Activated CD8-positive, alpha-beta memory T cell treated with anti-CD3 and anti-CD28 coated beads for 36 hours (primary cell): ENCODE results near the gene IGF2. TPM values are rescaled to one million over a fixed set of nuclear protein-coding genes. Genes with fewer than 3 reads are reported as not detected.

Experiments used
- CTCF ChIA-PET: fragments of 350-600 bp; sonication (Branson Sonifier 250); formaldehyde crosslinking; loops from one replicate; lab custom pipeline; 2021; ENCODE audit warnings: antibody characterized with exemption; lab: Charles Lee
- POLR2A ChIA-PET: fragments of 350-600 bp; sonication (Branson Sonifier 250); formaldehyde crosslinking; loops from one replicate; lab custom pipeline; 2021; ENCODE audit warnings: antibody characterized with exemption; lab: Charles Lee
- total RNA-seq, 2 experiments: library from RNA; stranded (reverse); gene quantifications; one replicate each; pipeline ENCODE4 v1.2.3, GENCODE V29; 2021

Gene IGF2
- total RNA-seq, 2 experiments from 2014 or later, result 9.5 to 10.7 TPM

DNA sequence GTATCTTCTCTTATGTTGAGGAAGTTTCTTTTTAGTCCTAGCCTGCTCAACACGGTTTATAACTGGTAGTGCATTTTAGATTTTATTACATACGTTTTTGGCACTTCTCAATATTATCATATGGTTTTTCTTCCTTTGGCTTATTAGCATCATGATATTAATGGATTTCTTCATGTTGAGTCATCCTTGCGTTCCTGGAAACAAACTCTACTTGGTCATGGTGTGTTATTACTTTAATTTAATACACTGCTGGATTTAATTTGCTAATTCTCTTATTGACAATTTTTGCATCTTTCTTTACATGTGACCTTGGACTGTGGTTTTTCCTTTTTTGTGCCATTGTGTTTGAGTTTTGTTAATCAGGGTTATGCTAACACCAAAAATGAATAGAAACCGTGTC lies 20.5 kb downstream of the IGF2 start:
- ChIA-PET CTCF (no interaction called here), POLR2A (no interaction called here)

DNA sequence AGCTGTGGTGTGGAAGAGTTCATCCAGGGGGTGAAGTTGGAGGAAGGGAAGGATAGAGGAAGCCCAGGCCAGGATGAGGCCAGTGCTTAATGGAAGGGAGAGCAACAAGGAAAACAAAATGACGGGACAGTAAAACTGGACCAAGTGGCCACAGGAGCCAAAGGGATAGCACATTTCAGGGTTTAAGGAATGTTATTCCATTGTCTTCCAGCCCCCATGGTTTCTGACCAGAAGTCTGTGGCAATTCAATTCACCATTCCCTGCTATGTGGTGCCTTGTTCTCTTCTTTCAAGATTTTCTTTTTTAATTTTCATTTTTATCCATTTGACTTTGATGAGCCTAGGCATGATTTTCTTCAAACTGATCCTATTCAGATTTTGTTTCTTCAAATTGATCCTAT lies 22.5 kb downstream of the IGF2 start:
- CTCF ChIA-PET, result interaction anchor here (2.7 kb wide), 1 partner anchor 34 kb away, joined by 10 read pairs; no protein-coding TSS in a partner anchor
- POLR2A ChIA-PET, result no interaction called here

- CTCF ChIA-PET, result interaction anchor here (2.7 kb wide), 1 partner anchor 36 kb away, joined by 10 read pairs; no protein-coding TSS in a partner anchor
- POLR2A ChIA-PET, result no interaction called here
Measured at GRCh38 chr11:2115308-2115707, 23.9 kb downstream of the IGF2 start.

DNA sequence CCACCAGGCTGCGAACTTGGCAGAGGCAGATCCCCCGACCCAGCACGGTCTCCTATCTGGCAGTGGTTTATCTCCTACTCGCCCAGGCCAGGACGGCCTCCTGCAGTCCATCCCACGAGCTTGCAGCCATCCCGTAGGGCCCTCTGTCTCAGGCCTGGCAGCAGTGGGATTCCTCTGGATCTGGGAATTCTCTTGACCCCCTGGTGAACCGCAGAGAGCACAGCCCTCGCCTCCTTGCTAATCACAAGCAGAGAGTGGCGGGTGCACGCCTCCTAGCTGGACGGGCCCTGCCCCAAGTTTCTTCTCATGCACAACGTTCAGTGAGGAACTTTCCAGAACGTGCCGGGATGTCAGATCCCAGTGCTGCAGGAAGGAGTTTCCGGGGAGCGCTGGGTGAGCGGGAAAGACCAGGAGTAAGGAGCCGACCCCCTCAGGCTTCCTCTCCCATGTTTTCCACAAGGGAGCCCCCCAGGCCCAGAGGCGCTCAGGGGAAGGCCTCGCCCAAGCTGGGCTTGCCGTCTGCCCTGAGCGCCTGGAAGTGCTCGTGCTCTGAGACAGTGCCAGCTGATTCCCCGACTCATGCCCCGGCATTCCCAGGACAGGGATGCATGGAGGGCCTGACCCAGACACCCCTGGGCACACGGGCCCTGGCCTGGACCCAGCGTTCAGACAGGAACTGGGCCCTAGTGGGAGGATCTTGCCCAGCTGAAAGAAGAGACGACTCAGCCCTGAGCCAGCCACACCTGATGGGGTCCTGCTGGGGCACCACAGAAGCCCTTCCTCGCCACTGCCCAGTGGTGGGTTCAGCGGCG lies 24.6 kb downstream of the IGF2 start:
- CTCF ChIA-PET, result interaction anchor here (2.7 kb wide), 1 partner anchor 37 kb away, joined by 10 read pairs; no protein-coding TSS in a partner anchor
- POLR2A ChIA-PET, result no interaction called here

GRCh38 chr11:2113776-2114175 lies 25.4 kb downstream of the IGF2 start:
- CTCF ChIA-PET, result interaction anchor here (2.7 kb wide), 1 partner anchor 37 kb away, joined by 10 read pairs; no protein-coding TSS in a partner anchor
- POLR2A ChIA-PET, result no interaction called here

GRCh38 chr11:2110521-2110920 lies 28.7 kb downstream of the IGF2 start:
- CTCF ChIA-PET, result interaction anchor here (0.8 kb wide), 1 partner anchor 41 kb away, joined by 3 read pairs; no protein-coding TSS in a partner anchor
- POLR2A ChIA-PET, result no interaction called here

- ChIA-PET CTCF (interaction anchor here (0.9 kb wide), 1 partner anchor 42 kb away, joined by 3 read pairs; no protein-coding TSS in a partner anchor), POLR2A (no interaction called here)
Measured at GRCh38 chr11:2109541-2110019, 29.6 kb downstream of the IGF2 start.

DNA sequence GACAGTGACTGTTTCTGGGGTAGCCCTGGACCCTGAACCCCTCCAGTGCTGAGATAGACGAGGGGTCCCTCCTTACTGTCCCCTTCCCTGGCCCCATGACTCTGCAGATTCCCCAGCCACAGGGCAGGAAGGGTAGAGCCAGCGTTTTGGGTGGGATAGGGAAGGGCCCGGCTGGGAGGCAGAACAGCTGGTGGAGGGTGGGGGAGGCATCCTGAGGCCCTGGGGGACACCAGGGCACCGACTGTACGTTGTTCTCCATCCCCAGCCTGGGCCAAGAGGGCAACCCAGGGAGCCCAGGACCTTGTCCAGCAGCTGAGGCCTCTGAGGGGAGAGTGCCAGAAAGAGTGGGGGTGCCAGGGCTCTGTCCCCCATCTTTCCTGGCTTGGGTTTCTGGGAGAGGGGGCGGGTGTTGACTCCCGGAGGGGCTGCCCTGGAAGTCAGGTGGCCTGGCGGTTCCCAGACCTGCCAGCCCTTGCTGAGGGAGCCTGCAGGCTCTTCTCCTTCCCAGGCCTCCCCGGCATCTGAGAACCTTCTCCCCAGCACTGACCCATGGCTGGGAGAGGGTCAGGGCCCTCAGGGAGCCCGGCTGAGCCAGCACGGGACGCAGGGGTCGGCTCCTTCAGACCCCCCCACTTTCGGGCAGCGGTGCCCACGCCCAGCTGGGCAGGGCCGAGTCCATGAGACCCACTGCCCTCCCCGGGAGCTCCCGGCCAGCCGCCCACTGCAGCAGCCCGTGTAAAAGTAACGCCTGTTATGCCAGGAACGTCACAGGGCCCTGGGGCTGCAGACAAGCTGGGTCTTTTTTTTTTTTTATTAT lies 30.3 kb downstream of the IGF2 start:
- CTCF ChIA-PET, result interaction anchor here (0.6 to 0.9 kb wide), 2 partner anchors 23 to 43 kb away, joined by 3 read pairs; no protein-coding TSS in a partner anchor
- POLR2A ChIA-PET, result no interaction called here

- ChIA-PET POLR2A (no interaction called here), CTCF (interaction anchor here (0.6 kb wide), 1 partner anchor 24 kb away, joined by 3 read pairs; no protein-coding TSS in a partner anchor)
Measured at GRCh38 chr11:2107941-2108630, 31.1 kb downstream of the IGF2 start.

DNA sequence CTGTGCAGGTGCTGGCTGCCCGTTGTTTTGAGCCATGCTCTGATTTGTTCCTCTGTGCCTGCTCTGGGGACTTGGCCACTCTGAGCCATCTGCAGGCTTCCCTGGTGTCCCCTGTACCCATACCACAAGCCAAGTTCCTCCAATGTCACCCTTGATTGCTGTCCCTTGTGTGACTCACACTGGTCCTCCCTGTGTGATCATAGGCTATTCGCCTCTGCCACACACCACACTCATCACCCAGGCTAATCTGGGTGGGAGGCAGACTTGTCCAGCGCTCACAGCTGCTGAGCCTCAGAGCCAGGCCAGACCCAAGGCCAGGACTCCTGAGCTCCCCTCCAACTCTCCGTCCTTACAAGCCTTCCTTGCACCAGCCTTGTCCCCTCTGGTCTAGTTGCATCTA lies 31.7 kb downstream of the IGF2 start:
- CTCF ChIA-PET, result no interaction called here
- POLR2A ChIA-PET, result no interaction called here

- POLR2A ChIA-PET, result no interaction called here
- CTCF ChIA-PET, result interaction anchor here (1.1 kb wide), 1 partner anchor 413 kb away, joined by 3 read pairs; no protein-coding TSS in a partner anchor
Measured at GRCh38 chr11:2106583-2107209, 32.5 kb downstream of the IGF2 start.

GRCh38 chr11:2105511-2105910 lies 33.7 kb downstream of the IGF2 start:
- CTCF ChIA-PET, result interaction anchor here (0.8 to 1.1 kb wide), 2 partner anchors 69 to 412 kb away, joined by 3 read pairs; no protein-coding TSS in a partner anchor
- POLR2A ChIA-PET, result no interaction called here

DNA sequence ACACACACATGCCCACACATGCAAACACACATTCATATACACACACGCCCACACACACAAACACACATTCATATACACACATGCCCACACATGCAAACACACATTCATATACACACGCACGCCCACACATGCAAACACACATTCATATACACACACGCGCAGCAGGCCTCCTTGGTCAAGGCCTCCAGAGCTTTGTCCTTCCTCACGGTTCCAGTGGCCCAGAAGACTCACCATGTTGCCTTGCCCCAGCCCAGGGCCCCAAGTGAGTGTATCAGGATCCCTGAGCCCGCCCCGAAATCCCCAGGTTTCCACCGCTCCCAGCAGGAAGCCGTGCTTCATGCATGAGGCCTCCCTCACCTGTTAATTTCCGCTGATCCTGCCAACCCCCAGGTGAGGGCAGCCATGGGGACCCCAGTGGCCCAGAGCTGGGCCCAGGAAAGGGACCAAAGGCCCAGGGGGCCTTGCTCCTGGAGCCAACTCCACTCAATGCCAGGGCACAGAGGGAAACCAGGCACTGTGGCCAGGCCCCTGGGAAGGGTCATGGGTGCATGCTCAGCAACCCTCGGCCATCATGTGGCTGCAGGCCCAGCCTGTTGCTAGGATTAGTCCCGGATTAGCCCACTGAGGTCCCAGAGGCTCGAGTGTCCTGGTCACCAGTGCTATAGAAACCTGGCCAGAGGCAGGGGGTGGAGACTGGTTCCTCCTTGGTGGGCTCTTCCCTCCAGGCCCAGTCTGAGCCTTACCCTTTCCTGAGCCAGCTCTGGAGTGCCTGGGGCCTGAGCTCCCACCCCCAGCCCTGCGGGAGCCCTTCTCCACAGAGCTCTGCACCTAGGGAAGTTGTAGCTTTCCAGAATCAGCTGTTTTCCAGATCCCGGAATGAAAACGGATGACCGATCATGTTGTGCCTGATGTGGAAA lies 34.4 kb downstream of the IGF2 start:
- POLR2A ChIA-PET, result no interaction called here
- CTCF ChIA-PET, result interaction anchor here (0.8 kb wide), 1 partner anchor 69 kb away, joined by 3 read pairs; no protein-coding TSS in a partner anchor

GRCh38 chr11:2103668-2104523 lies 35.3 kb downstream of the IGF2 start:
- POLR2A ChIA-PET, result no interaction called here
- CTCF ChIA-PET, result no interaction called here

DNA sequence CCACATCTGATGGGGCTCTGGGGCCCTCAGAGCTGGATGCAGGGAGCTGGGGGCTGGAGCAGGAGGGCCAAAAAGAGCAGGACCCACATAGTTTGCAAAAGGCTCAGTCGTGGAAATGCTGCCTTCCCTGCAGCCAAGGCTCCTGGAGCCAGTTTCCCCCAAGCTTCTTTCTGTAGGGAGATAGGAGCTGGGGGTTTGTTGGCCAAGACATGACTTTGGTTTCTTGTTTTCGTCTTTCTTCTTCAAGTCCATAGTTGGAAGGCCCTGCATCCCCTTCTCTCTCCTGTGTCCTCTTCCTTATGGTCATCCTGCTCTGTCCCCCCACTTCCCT lies 36.3 kb downstream of the IGF2 start:
- ChIA-PET POLR2A (no interaction called here), CTCF (no interaction called here)

GRCh38 chr11:2102132-2102882 lies 36.9 kb downstream of the IGF2 start:
- ChIA-PET POLR2A (no interaction called here), CTCF (no interaction called here)
